GM19099 (cell line): ENCODE measurements around the gene ZC3H12C.
A peak's percentile ranks its signal among the peaks of the same experiment; 100 is the strongest.

Experiments used
- POLR2A ChIP-seq: IDR thresholded peaks from 3 replicates; pipeline ENCODE4 v1.6.1; 2011; ENCODE audit warnings: low read depth; ENCODE audit not compliant: insufficient read length; ENCODE audit errors: extremely low read depth

ZC3H12C gene

GRCh38 chr11:110088535-110089344, 4.5 kb upstream of the ZC3H12C start:
- no peak for TF ChIP-seq POLR2A

- peak; percentile 18 for TF ChIP-seq POLR2A
These were observed 3.4 kb upstream of the ZC3H12C start for GRCh38 chr11:110089617-110090282.

- TF ChIP-seq POLR2A: no peak
These were observed 2.6 kb upstream of the ZC3H12C start for GRCh38 chr11:110090466-110091026.

GRCh38 chr11:110092111-110092514, 1.1 kb upstream of the ZC3H12C start:
- no peak for TF ChIP-seq POLR2A

- TF ChIP-seq POLR2A: peak; percentile 36
These were observed 460 bp downstream of the ZC3H12C start for GRCh38 chr11:110093407-110094297.

GRCh38 chr11:110094298-110095285, 1.4 kb downstream of the ZC3H12C start:
- no peak for TF ChIP-seq POLR2A

GRCh38 chr11:110095554-110095953, 2.4 kb downstream of the ZC3H12C start:
- TF ChIP-seq POLR2A: no peak

GRCh38 chr11:110096496-110096895, 3.3 kb downstream of the ZC3H12C start:
- TF ChIP-seq POLR2A: no peak

GRCh38 chr11:110097459-110098012, 4.3 kb downstream of the ZC3H12C start:
- no peak for TF ChIP-seq POLR2A

- TF ChIP-seq POLR2A: no peak
These were observed 5.5 kb downstream of the ZC3H12C start for GRCh38 chr11:110098645-110099044.

GRCh38 chr11:110100476-110101240, 7.5 kb downstream of the ZC3H12C start:
- no peak for TF ChIP-seq POLR2A

- no peak for TF ChIP-seq POLR2A
These were observed 13.6 kb downstream of the ZC3H12C start for GRCh38 chr11:110106713-110107274.
